Epithelial cell of umbilical artery (primary cell): ENCODE results near the gene CLIP4. TPM values are rescaled to one million over a fixed set of nuclear protein-coding genes. Genes with fewer than 3 reads are reported as not detected.

Experiments
- total RNA-seq: library from RNA; depleted of rRNA; stranded (reverse); fragments of >200 nt; gene quantifications from 2 replicates; pipeline ENCODE4 v1.2.3, GENCODE V29; 2014

Gene CLIP4
- 23.1 and 33.7 TPM in 2 replicates for total RNA-seq

GRCh38 chr2:29114946-29115609 lies at the start of gene CLIP4:
CLIP4 (plus strand) TSS chr2:29115415; CDS start chr2:29121389, 5,974 bp downstream.

GRCh38 chr2:29074411-29074810 lies 40.8 kb upstream of the CLIP4 start, which contains the start of gene PCARE:
PCARE (minus strand) TSS chr2:29074523; CDS start chr2:29074261, 262 bp downstream.

Other genes starting within 250 kb of the CLIP4 start
- 13.3 and 19.8 TPM in 2 replicates for gene TRMT61B, start 245.1 kb upstream of the CLIP4 start, total RNA-seq
- gene WDR43, start 220.7 kb upstream of the CLIP4 start, total RNA-seq, result 83.6 and 109 TPM in 2 replicates
- not detected in 2 replicates for gene TOGARAM2, start 134.1 kb upstream of the CLIP4 start, total RNA-seq
- not detected in 2 replicates for gene PCARE, start 40.9 kb upstream of the CLIP4 start, total RNA-seq